Upper lobe of left lung (tissue), 6 donors: ENCODE data around the gene COL4A5. TPM values are rescaled to one million over a fixed set of nuclear protein-coding genes. Genes with fewer than 3 reads are reported as not detected.
A peak's percentile ranks its signal among the peaks of the same experiment; 100 is the strongest.

Experiments used
- ATAC-seq, 2 donors: fragments of 200-7000 bp; cut with Tn5 transposase; one replicate each; pipeline ENCODE4 v1.9.1; 2022; ENCODE audit warnings: mild to moderate bottlenecking in 2 of 2, moderate library complexity in 2 of 2; ENCODE audit not compliant: low FRiP score in 2 of 2
- DNase-seq, 2 donors: peaks; one replicate each; pipeline ENCODE4 v3.0.0-alpha.2; 2019 to 2020
- H3K27ac ChIP-seq, 4 donors: fragments of 200-600 bp; sonication (generic); one replicate each; pipeline ENCODE4 v1.5.1; 2016 to 2019
- H3K27me3 ChIP-seq, 4 donors: fragments of 200-600 bp; sonication (generic); one replicate each; pipeline ENCODE4 v1.5.1; 2017 to 2019
- H3K36me3 ChIP-seq, 4 donors: fragments of 200-600 bp; sonication (generic); one replicate each; pipeline ENCODE4 v1.5.1; 2016 to 2019
- H3K4me1 ChIP-seq, 4 donors: fragments of 200-600 bp; sonication (generic); one replicate each; pipeline ENCODE4 v1.5.1; 2018 to 2019
- H3K4me3 ChIP-seq, 4 donors: fragments of 200-600 bp; sonication (generic); one replicate each; pipeline ENCODE4 v1.5.1; 2017 to 2019; ENCODE audit warnings: mild to moderate bottlenecking in 2 of 4, moderate library complexity in 1 of 4
- H3K9me3 ChIP-seq, 4 donors: fragments of 200-600 bp; sonication (generic); one replicate each; pipeline ENCODE4 v1.5.1; 2018 to 2019
- CTCF ChIP-seq, 6 experiments: fragments of 450-650 bp in 4 of 6; fragments of 200-600 bp in 2 of 6; sonication (generic) in 2 of 6; IDR thresholded peaks; one replicate each; pipeline ENCODE4 v1.5.1; 2016 to 2019; ENCODE audit warnings: antibody characterized with exemption in 6 of 6
- EP300 ChIP-seq, 4 donors: sonication (generic); formaldehyde crosslinking; IDR thresholded peaks; one replicate each; pipeline ENCODE4 v1.5.1; 2017; ENCODE audit warnings: antibody characterized with exemption in 4 of 4, control low read depth in 2 of 4
- POLR2A ChIP-seq, 4 donors: fragments of 450-650 bp; IDR thresholded peaks; one replicate each; pipeline ENCODE4 v1.5.1; 2016 to 2017; ENCODE audit warnings: antibody characterized with exemption in 4 of 4, mild to moderate bottlenecking in 2 of 4
- POLR2AphosphoS5 ChIP-seq, 2 donors: sonication (generic); formaldehyde crosslinking; IDR thresholded peaks; one replicate each; pipeline ENCODE4 v1.5.1; 2017; ENCODE audit warnings: antibody characterized with exemption in 2 of 2
- WGBS, 2 donors: methylation state at CpG; one replicate each; pipeline ENCODE4 v1.1.5; 2017 to 2018; 5-methylcytosine and 5-hydroxymethylcytosine counted together
- total RNA-seq, 6 donors: library from RNA; depleted of rRNA in 4 of 6; stranded (reverse); fragments of >200 nt in 4 of 6; gene quantifications; one replicate each; pipeline versions ENCODE4 v1.1.0 to v1.2.1, GENCODE V29; 2016 to 2021
- donor health status: DM: no; HTN: no; CAD: no; lungs with moderate emphysema.
- donor health status: DM: no; HTN: yes; CAD: no; lungs with severe emphysema.

COL4A5 gene
- total RNA-seq, 6 donors from 2014 or later, result 13.8 to 96.4 (median 37.1) TPM

- ATAC-seq (no peak), DNase-seq (no peak)
- H3K36me3 ChIP-seq, result no peaks in the 10 kb centered on the region
- no peak overlapping the region for H3K27ac ChIP-seq
- H3K4me3 ChIP-seq, result no peak overlapping the region
- H3K27me3 ChIP-seq, result peaks cover 0 to 29% (median 1%) of the 10 kb centered on the region in 4 donors
- H3K4me1 ChIP-seq, result peaks cover 0 to 17% (median 4%) of the 10 kb centered on the region in 4 donors
- TF ChIP-seq POLR2AphosphoS5 (IDR thresholded peaks at IDR 0.05) (no peak), POLR2A (IDR thresholded peaks at IDR 0.05) (no peak), CTCF (IDR thresholded peaks at IDR 0.05) (no peak), EP300 (IDR thresholded peaks at IDR 0.05) (no peak)
- peaks cover 0 to 10% (median 0%) of the 10 kb centered on the region in 4 donors for H3K9me3 ChIP-seq
- WGBS, 2 donors, result 52 to 84% methylated on average over 6 to 7 of the region's 7 CpGs
These were observed 294.8 kb downstream of the COL4A5 start for GRCh38 chrX:108734426-108734825.

- TF ChIP-seq CTCF (IDR thresholded peaks at IDR 0.05) (peak in 1 of 6 experiments; percentile 14), POLR2AphosphoS5 (IDR thresholded peaks at IDR 0.05) (no peak)
- peak in 1 of 2 donors; percentile 46 for DNase-seq
- ATAC-seq, result no peak
- H3K9me3 ChIP-seq, result peaks cover 0 to 10% (median 0%) of the 10 kb centered on the region in 4 donors
- 35% methylated on average over 32 of the region's 36 CpGs; no CpG with 5 or more reads in 1 of the 2 donors for whole genome bisulfite sequencing, 2 donors
- peaks cover 0 to 29% (median 1%) of the 10 kb centered on the region in 4 donors for H3K27me3 ChIP-seq
- H3K36me3 ChIP-seq, result no peaks in the 10 kb centered on the region
- H3K27ac ChIP-seq, result no peak overlapping the region
- H3K4me1 ChIP-seq, result peaks cover 0 to 17% (median 4%) of the 10 kb centered on the region in 4 donors
- H3K4me3 ChIP-seq, result peak overlapping the region in 3 of 4 donors; percentile 24 to 45 (median 33)
These were observed 295.5 kb downstream of the COL4A5 start for GRCh38 chrX:108735091-108735678.

GRCh38 chrX:108735679-108736508 lies 296.3 kb downstream of the COL4A5 start:
- 0 to 37% methylated on average over 4 to 78 of the region's 82 CpGs for WGBS, 2 donors
- Histone ChIP-seq H3K36me3 (no peaks in the 10 kb centered on the region), H3K9me3 (peaks cover 0 to 10% (median 0%) of the 10 kb centered on the region in 4 donors), H3K4me3 (peak overlapping the region in 3 of 4 donors; percentile 24 to 45 (median 33)), H3K4me1 (peaks cover 0 to 17% (median 4%) of the 10 kb centered on the region in 4 donors), H3K27ac (no peak overlapping the region), H3K27me3 (peaks cover 0 to 29% (median 1%) of the 10 kb centered on the region in 4 donors)
- peak in 1 of 2 donors; percentile 9 for ATAC-seq
- TF ChIP-seq EP300 (IDR thresholded peaks at IDR 0.05) (no peak), POLR2A (IDR thresholded peaks at IDR 0.05) (no peak), POLR2AphosphoS5 (IDR thresholded peaks at IDR 0.05) (no peak), CTCF (IDR thresholded peaks at IDR 0.05) (no peak)
- DNase-seq, result no peak

GRCh38 chrX:108736509-108737479 lies 297.2 kb downstream of the COL4A5 start, which contains the start of gene IRS4:
Gene IRS4 (minus strand): TSS chrX:108736563.
- DNase-seq, result peak in 1 of 2 donors; percentile 58
- 1 to 40% methylated on average over 26 to 62 of the region's 62 CpGs for WGBS, 2 donors
- peaks cover 0 to 17% (median 4%) of the 10 kb centered on the region in 4 donors for H3K4me1 ChIP-seq
- H3K9me3 ChIP-seq, result peaks cover 0 to 10% (median 0%) of the 10 kb centered on the region in 4 donors
- H3K27me3 ChIP-seq, result peaks cover 0 to 29% (median 1%) of the 10 kb centered on the region in 4 donors
- peak within 1 kb of the TSS in 3 of 4 donors; percentile 24 to 45 (median 33) for H3K4me3 ChIP-seq
- no peaks in the 10 kb centered on the region for H3K36me3 ChIP-seq
- H3K27ac ChIP-seq, result no peak within 1 kb of the TSS
- peak; percentile 21 to 51 for ATAC-seq
- TF ChIP-seq CTCF (IDR thresholded peaks at IDR 0.05), result no peak
- no peak for TF ChIP-seq POLR2A (IDR thresholded peaks at IDR 0.05)
- TF ChIP-seq POLR2AphosphoS5 (IDR thresholded peaks at IDR 0.05), result no peak
- no peak for TF ChIP-seq EP300 (IDR thresholded peaks at IDR 0.05)
